OCI-LY7 (cell line): ENCODE measurements around the gene AREG.

ENCODE experiments used
- CTCF ChIP-seq: fragments of 200-600 bp; sonication (generic); conservative IDR thresholded peaks from 2 replicates; pipeline ENCODE4 v1.5.1; 2014; ENCODE audit warnings: mild to moderate bottlenecking, antibody characterized with exemption, low read length, moderate library complexity, mixed read lengths
- EZH2phosphoT487 ChIP-seq: fragments of 200-600 bp; sonication (generic); IDR thresholded peaks from 2 replicates; pipeline ENCODE4 v1.6.1; 2018; ENCODE audit warnings: low read depth, borderline replicate concordance, mild to moderate bottlenecking, mixed run types, antibody characterized with exemption, low read length, moderate library complexity, mixed read lengths

DNA sequence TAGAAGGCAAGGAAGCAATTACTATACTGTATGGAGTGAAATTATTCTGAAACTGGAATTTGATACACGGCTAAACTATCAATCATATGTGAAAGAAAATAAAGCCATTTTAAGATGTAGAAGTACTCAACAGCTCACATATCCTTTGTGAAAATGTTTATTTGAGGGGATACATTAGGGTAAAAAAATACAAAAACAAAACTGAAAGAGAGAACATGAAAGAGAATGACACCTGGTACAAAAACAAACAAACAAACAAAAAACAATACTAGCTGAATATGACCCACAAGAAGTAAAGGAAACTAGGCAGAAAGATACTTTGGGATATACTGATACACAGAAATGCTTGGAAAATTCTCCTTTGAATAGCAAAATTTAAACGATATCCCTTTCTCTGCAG, 20.8 kb upstream of the AREG start:
- no peak for TF ChIP-seq CTCF
- no peak for TF ChIP-seq EZH2phosphoT487
